CD14-positive monocyte (primary cell): ENCODE results near the gene LRCH1. TPM values are rescaled to one million over a fixed set of nuclear protein-coding genes. Genes with fewer than 3 reads are reported as not detected.

ENCODE experiments used
- DNase-seq, 3 donors: peaks; one replicate each; pipeline ENCODE4 v3.0.0-alpha.2; 2011 to 2022
- H2AFZ ChIP-seq: 2 replicates; pipeline ENCODE4 v1.6.0; 2012; ENCODE audit warnings: mild to moderate bottlenecking, low read depth, low read length, inconsistent platforms; ENCODE audit not compliant: insufficient read depth, poor library complexity, severe bottlenecking
- H3K27ac ChIP-seq, 2 donors: 1 replicate in 1 of 2; 2 replicates in 1 of 2; pipeline ENCODE4 v1.5.1; 2012 to 2013; ENCODE audit warnings: low read length in 2 of 2, control low read depth in 1 of 2, inconsistent platforms in 1 of 2, low read depth in 1 of 2, mild to moderate bottlenecking in 1 of 2
- H3K27me3 ChIP-seq, 2 donors: one replicate each; pipeline versions ENCODE4 v1.6.0 to v1.6.1; 2011 to 2013; ENCODE audit warnings: low read length in 2 of 2; ENCODE audit not compliant: control insufficient read depth in 2 of 2, insufficient read depth in 2 of 2
- H3K36me3 ChIP-seq, 2 donors: replicated peaks in 1 of 2; 1 replicate in 1 of 2; 2 replicates in 1 of 2; pipeline versions ENCODE4 v1.5.1 to v1.6.1; 2012 to 2013; ENCODE audit warnings: low read length in 2 of 2, control low read depth in 1 of 2, inconsistent platforms in 1 of 2, mild to moderate bottlenecking in 1 of 2; ENCODE audit not compliant: insufficient read depth in 2 of 2, control insufficient read depth in 1 of 2
- H3K4me1 ChIP-seq, 2 donors: 1 replicate in 1 of 2; 2 replicates in 1 of 2; pipeline versions ENCODE4 v1.5.1 to v1.6.1; 2012 to 2013; ENCODE audit warnings: low read length in 2 of 2, control low read depth in 1 of 2, inconsistent platforms in 1 of 2, mild to moderate bottlenecking in 1 of 2, moderate library complexity in 1 of 2; ENCODE audit not compliant: insufficient read depth in 2 of 2, control insufficient read depth in 1 of 2
- H3K4me2 ChIP-seq: replicated peaks from 2 replicates; pipeline ENCODE3; 2012; ENCODE audit warnings: low read length, moderate library complexity, mild to moderate bottlenecking; ENCODE audit not compliant: poor library complexity, severe bottlenecking; ENCODE audit errors: extremely low read depth
- H3K4me3 ChIP-seq, 3 experiments: fragments of 200-600 bp in 1 of 3; sonication (generic) in 1 of 3; replicated peaks in 1 of 3; 1 replicate in 2 of 3; 2 replicates in 1 of 3; pipeline ENCODE4 v1.5.1; 2011 to 2013; ENCODE audit warnings: low read length in 3 of 3, mild to moderate bottlenecking in 3 of 3, control low read depth in 2 of 3, low read depth in 2 of 3, inconsistent platforms in 1 of 3, moderate library complexity in 1 of 3
- H3K79me2 ChIP-seq: 2 replicates; pipeline ENCODE4 v1.6.0; 2012; ENCODE audit warnings: mild to moderate bottlenecking, control low read depth, inconsistent platforms, low read length, moderate library complexity; ENCODE audit not compliant: insufficient read depth
- H3K9ac ChIP-seq: 2 replicates; pipeline ENCODE4 v1.6.0; 2017; ENCODE audit warnings: low read length, mild to moderate bottlenecking; ENCODE audit not compliant: insufficient read depth, poor library complexity, severe bottlenecking
- H3K9me3 ChIP-seq, 2 donors: replicated peaks in 1 of 2; 1 replicate in 1 of 2; 2 replicates in 1 of 2; pipeline versions ENCODE4 v1.5.1 to v1.6.1; 2012 to 2013; ENCODE audit warnings: low read length in 2 of 2, control low read depth in 1 of 2; ENCODE audit not compliant: control insufficient read depth in 1 of 2, insufficient read depth in 1 of 2
- H4K20me1 ChIP-seq: 2 replicates; pipeline ENCODE4 v1.6.0; 2012; ENCODE audit warnings: mild to moderate bottlenecking, low read length, control low read depth, moderate library complexity; ENCODE audit not compliant: insufficient read depth
- H3K27ac Mint-ChIP-seq, 7 donors: one replicate each; pipeline ENCODE4 v1.8.0; 2020; ENCODE audit warnings: mild to moderate bottlenecking in 7 of 7, mixed read lengths in 7 of 7, moderate library complexity in 6 of 7, inconsistent platforms in 2 of 7
- H3K27me3 Mint-ChIP-seq, 3 donors: one replicate each; pipeline ENCODE4 v1.8.0; 2021 to 2022; ENCODE audit warnings: low read depth in 3 of 3, mild to moderate bottlenecking in 3 of 3, mixed read lengths in 3 of 3, moderate library complexity in 3 of 3, inconsistent platforms in 1 of 3
- H3K36me3 Mint-ChIP-seq, 2 donors: one replicate each; pipeline ENCODE4 v1.8.0; 2020; ENCODE audit warnings: mixed read lengths in 2 of 2, inconsistent platforms in 1 of 2, mild to moderate bottlenecking in 1 of 2
- H3K4me1 Mint-ChIP-seq: one replicate; pipeline ENCODE4 v1.8.0; 2020; ENCODE audit warnings: mild to moderate bottlenecking, mixed read lengths
- H3K4me3 Mint-ChIP-seq, 2 donors: one replicate each; pipeline ENCODE4 v1.8.0; 2020; ENCODE audit warnings: mild to moderate bottlenecking in 2 of 2, mixed read lengths in 2 of 2, moderate library complexity in 1 of 2
- H3K9me3 Mint-ChIP-seq, 7 donors: one replicate each; pipeline ENCODE4 v1.8.0; 2020 to 2022; ENCODE audit warnings: mixed read lengths in 7 of 7, mild to moderate bottlenecking in 6 of 7, moderate library complexity in 6 of 7, inconsistent platforms in 2 of 7
- WGBS: methylation state at CpG from one replicate; pipeline ENCODE4 v1.1.5; 2013; ENCODE audit warnings: missing lambda C conversion rate; ENCODE audit not compliant: insufficient coverage; 5-methylcytosine and 5-hydroxymethylcytosine counted together
- intact Hi-C, 2 donors: fragments of 100-400 bp; cut with micrococcal nuclease; formaldehyde crosslinking; loops; one replicate each; pipeline versions ENCODE4 v1.15.0 to v1.15.1; 2023
- polyA plus RNA-seq, 3 donors: library from polyadenylated mRNA; depleted of rRNA in 1 of 3; unstranded in 2 of 3; stranded (reverse) in 1 of 3; fragments of 300-500 nt in 2 of 3; fragments of >200 nt in 1 of 3; fragmentation: Illumina TruSeq in 2 of 3; gene quantifications; 1 replicate in 2 of 3; 2 replicates in 1 of 3; pipeline ENCODE4 v1.2.3, GENCODE V29; 2012 to 2021
- TF ChIP-seq, protein P1 (sequence below): fragments of 200-600 bp; IDR thresholded peaks from one replicate; pipeline ENCODE4 v1.8.0; 2022; ENCODE audit warnings: antibody characterized with exemption, mild to moderate bottlenecking

Gene LRCH1
- polyA plus RNA-seq, 3 donors, result 0.88 to 7.1 (median 2.1) TPM

DNA sequence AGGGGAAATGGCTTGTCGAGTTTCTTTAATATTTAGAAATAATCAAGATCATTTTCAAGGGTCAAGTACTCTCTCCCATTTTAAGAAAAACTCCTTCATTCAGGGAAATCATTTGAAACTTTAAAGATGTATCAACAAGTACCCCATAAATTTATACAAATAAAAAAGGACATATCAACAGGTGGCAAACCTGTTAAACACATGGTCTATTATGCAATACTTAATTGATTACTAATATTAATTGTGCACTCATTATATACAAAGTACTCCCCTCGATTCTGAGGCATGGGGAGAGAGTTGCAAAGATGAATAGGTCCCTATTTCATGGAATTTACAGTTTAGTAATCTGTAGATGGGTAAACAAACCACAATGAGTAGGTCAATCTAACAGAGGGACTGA, 2.1 kb upstream of the LRCH1 start:
- TF ChIP-seq, protein P1, sequence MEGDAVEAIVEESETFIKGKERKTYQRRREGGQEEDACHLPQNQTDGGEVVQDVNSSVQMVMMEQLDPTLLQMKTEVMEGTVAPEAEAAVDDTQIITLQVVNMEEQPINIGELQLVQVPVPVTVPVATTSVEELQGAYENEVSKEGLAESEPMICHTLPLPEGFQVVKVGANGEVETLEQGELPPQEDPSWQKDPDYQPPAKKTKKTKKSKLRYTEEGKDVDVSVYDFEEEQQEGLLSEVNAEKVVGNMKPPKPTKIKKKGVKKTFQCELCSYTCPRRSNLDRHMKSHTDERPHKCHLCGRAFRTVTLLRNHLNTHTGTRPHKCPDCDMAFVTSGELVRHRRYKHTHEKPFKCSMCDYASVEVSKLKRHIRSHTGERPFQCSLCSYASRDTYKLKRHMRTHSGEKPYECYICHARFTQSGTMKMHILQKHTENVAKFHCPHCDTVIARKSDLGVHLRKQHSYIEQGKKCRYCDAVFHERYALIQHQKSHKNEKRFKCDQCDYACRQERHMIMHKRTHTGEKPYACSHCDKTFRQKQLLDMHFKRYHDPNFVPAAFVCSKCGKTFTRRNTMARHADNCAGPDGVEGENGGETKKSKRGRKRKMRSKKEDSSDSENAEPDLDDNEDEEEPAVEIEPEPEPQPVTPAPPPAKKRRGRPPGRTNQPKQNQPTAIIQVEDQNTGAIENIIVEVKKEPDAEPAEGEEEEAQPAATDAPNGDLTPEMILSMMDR, result no peak
- no peak for DNase-seq
- Histone ChIP-seq H3K4me1 (peaks cover 18 to 30% of the 10 kb centered on the region in 2 donors), H3K36me3 (no peaks in the 10 kb centered on the region), H3K27ac (no peak overlapping the region), H3K4me3 (no peak overlapping the region), H3K79me2 (peaks cover 28% of the 10 kb centered on the region), H3K9ac (no peak overlapping the region), H3K9me3 (no peaks in the 10 kb centered on the region), H3K4me2 (no peak overlapping the region), H2AFZ (no peak overlapping the region), H3K27me3 (no peaks in the 10 kb centered on the region), H4K20me1 (peaks cover 25% of the 10 kb centered on the region)
- no CpG with 5 or more reads among the region's 2 CpGs for WGBS
- intact Hi-C loops, result loop anchor here (5.0 to 10.0 kb wide), 5 partner anchors 46 to 171 kb away; no protein-coding TSS in a partner anchor
- Mint-ChIP-seq H3K9me3 (peaks cover 0 to 2% (median 0%) of the 10 kb centered on the region in 7 donors), H3K36me3 (no peaks in the 10 kb centered on the region), H3K4me1 (peaks cover 29% of the 10 kb centered on the region), H3K4me3 (no peak overlapping the region), H3K27me3 (peaks cover 10 to 13% (median 10%) of the 10 kb centered on the region in 3 donors), H3K27ac (no peak overlapping the region)

DNA sequence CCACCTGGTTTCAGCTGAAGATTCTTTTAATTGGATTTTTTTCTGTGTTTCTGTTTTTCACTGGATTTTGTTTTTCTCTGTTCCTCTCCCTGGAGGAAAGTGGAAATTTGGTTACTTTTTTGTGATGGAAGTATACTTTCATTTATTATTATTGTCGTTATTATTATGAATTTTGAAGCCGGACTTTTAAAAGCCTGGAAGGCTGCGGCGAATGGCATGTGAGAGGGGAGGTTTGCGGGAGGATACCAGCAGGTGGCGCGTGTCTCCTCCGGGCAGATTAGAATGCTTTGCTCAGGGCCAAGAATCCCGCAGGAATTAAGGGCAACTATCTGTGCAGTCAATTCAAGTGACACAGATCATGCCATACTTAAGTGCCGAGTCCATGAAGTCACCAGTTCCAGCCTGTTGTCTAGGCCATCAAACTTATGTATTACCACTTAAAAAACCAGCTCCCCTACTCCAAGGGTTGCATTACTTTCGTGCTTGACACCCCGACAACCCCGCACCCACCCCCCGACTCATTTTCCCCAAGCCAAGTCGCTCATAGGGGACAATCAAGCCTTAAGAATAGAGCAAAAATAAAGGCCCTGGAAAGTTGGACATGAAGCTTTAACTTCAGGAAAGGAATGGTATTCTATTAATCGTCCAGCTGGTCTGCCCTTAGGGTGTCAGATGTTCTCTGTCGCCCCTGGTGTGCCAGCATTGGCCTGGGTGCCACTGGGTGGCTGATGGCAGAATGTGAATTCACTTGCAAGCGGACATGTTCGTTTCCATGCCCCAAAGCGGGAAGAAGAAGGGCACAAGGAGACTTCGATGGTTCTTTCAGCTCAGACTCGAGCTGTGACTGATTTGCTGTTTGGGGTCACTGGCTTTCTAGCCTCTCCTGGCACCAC, 1.3 kb upstream of the LRCH1 start:
- H3K9ac ChIP-seq, result no peak overlapping the region
- H4K20me1 ChIP-seq, result peaks cover 34% of the 10 kb centered on the region
- peak overlapping the region; percentile 55 to 93 (median 83) for H3K4me3 ChIP-seq
- peak overlapping the region; percentile 91 for H2AFZ ChIP-seq
- H3K36me3 ChIP-seq, result no peaks in the 10 kb centered on the region
- no peaks in the 10 kb centered on the region for H3K27me3 ChIP-seq
- peaks cover 18 to 30% of the 10 kb centered on the region in 2 donors for H3K4me1 ChIP-seq
- no peaks in the 10 kb centered on the region for H3K9me3 ChIP-seq
- H3K4me1 Mint-ChIP-seq, result peaks cover 32% of the 10 kb centered on the region
- peaks cover 0 to 2% (median 0%) of the 10 kb centered on the region in 7 donors for H3K9me3 Mint-ChIP-seq
- H3K36me3 Mint-ChIP-seq, result no peaks in the 10 kb centered on the region
- peaks cover 10 to 13% (median 10%) of the 10 kb centered on the region in 3 donors for H3K27me3 Mint-ChIP-seq
- TF ChIP-seq, protein P1, result peak; percentile 94
- H3K27ac ChIP-seq, result no peak overlapping the region
- intact Hi-C loops, result loop anchor here (5.0 to 10.0 kb wide), 5 partner anchors 46 to 171 kb away; no protein-coding TSS in a partner anchor
- H3K79me2 ChIP-seq, result peaks cover 36% of the 10 kb centered on the region
- H3K4me3 Mint-ChIP-seq, result peak overlapping the region; percentile 93 to 95
- peak overlapping the region; percentile 88 for H3K4me2 ChIP-seq
- whole genome bisulfite sequencing, result 34% methylated on average over 12 of the region's 22 CpGs
- DNase-seq, result peak; percentile 42 to 63 (median 57)
- peak overlapping the region in 1 of 7 donors; percentile 37 for H3K27ac Mint-ChIP-seq
